ENCODE results near the gene CCDC14.
"Not testable (repeated sequence)": the region's sequence is repeated elsewhere in the genome, so short reads cannot be mapped to it uniquely, and the experiment has no call there.

The CCDC14 gene

DNA sequence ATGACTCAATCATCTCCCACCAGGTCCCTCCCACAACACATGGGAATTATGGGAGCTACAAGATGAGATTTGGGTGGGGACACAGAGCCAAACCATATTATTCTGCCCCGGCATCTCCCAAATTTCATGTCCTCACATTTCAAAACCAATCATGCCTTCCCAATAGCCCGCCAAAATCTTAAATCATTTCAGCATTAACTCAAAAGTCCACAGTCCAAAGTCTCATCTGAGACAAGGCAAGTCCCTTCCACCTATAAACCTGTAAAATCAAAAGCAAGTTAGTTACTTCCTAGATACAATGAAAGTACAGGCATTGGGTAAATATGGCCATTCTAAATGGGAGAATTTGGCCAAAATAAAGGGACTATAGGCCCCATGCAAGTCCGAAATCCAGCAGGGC is 70.9 kb downstream of the CCDC14 start:
- H3K36me3 Mint-ChIP-seq; DNase-seq (ENCODE audit: low spot score in 2 of 2); ATAC-seq; H3K4me1 Mint-ChIP-seq; H3K27ac Mint-ChIP-seq; H3K4me3 Mint-ChIP-seq: not testable (repeated sequence)
- H3K9me3 Mint-ChIP-seq = peaks cover 13% of the 10 kb centered on the region

DNA sequence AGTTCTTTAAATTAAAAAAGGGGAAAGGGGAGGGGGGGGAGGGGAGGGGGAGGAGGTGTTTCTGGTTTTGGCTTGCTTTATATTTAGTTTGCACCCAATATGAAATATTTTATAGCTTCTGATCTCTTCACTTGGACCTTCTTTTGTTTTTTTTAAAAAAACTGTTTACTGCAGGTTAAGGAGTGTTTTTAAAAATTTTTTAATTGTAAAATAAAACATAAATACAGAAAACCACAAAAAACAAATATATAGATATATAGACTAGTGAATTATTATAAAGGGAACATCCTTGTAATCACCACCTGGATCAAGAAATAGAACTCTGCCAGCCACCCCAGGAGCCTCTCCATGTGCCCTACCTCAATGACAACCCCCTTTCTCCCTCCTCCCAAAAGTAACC is 76.0 kb downstream of the CCDC14 start:
- H3K4me1 Mint-ChIP-seq = peaks cover 8% of the 10 kb centered on the region
- no peaks in the 10 kb centered on the region for H3K36me3 Mint-ChIP-seq

DNA sequence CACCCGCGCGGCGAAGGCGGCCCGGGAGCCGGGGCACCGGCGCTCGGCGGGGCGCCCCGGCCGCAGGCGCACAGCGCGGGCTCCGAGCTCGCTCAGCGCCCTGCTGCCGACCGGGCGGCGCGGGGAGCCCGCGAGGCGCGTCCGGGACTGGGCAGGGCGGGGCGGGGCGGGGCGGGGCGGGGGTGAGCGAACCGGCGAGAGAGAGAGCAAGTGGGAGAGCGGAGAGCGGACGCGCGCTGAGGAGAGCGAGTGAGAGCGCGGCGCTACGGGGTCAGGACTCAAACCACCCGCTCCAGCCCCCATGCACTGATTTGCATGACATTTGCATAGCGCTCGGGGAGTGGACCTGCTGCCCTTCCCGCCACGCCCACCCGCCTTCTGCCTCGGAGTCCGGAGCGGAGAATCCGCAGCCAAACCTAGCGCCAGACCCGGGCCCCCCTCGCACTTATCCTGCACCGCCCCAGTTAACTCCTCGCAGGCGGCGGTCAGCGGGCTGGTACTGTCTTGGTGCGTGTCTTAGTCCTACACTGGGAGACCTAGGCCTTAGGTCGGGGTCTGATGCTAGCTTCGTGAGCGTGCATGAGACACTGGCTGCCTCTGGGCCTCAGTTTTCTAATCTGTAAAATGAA is 76.7 kb downstream of the CCDC14 start, which contains the start of gene MYLK:
TSS of gene MYLK (minus strand) at position 130 of the 629 bp plus-strand sequence. CDS start 90,491 bp downstream, outside the sequence.
- H3K9me3 Mint-ChIP-seq = no peaks in the 10 kb centered on the region
- H3K4me1 Mint-ChIP-seq = peaks cover 8% of the 10 kb centered on the region
- peak in 1 of 2 donors; percentile 57 for DNase-seq (ENCODE audit: low spot score in 2 of 2)
- H3K36me3 Mint-ChIP-seq = no peaks in the 10 kb centered on the region
- no peak within 1 kb of the TSS for H3K27ac Mint-ChIP-seq
- H3K4me3 Mint-ChIP-seq = peak within 1 kb of the TSS; percentile 45
- ATAC-seq = peak; percentile 85

More for the DNA sequence above, 76.0 kb downstream of the CCDC14 start:
- DNase-seq (ENCODE audit: low spot score in 2 of 2) (no peak), ATAC-seq (no peak)
- H3K9me3 Mint-ChIP-seq = no peaks in the 10 kb centered on the region
- H3K4me3 Mint-ChIP-seq = peak overlapping the region; percentile 45
- no peak overlapping the region for H3K27ac Mint-ChIP-seq

DNA sequence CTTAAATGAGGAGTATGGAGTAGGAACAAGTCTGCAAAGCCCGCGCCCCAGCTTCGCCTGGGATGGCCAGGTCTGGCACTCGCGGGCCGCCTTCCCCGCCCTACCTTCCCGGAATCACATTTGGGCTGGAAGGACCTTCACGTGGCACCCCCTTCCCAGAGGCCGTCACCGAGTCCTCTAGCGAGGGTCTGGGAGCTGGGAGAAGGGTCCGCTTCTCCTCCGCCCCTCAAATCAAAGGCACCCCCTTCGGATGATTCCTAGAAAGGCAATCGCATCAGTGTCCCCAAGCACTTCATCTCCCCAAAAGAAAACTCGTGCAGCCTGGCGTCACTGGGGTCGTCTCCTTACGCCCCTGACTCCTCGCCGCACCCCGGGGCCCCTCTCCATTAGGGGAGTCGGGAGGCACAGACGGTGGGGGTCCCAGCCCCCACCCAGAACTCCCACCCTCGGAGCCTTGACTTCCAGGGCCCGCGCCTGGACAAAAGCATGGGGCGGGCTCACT is 77.3 kb downstream of the CCDC14 start:
- DNase-seq (ENCODE audit: low spot score in 2 of 2) (no peak), ATAC-seq (no peak)
- no peaks in the 10 kb centered on the region for H3K9me3 Mint-ChIP-seq
- peak overlapping the region; percentile 45 for H3K4me3 Mint-ChIP-seq
- H3K27ac Mint-ChIP-seq = no peak overlapping the region
- peaks cover 8% of the 10 kb centered on the region for H3K4me1 Mint-ChIP-seq
- H3K36me3 Mint-ChIP-seq = no peaks in the 10 kb centered on the region

DNA sequence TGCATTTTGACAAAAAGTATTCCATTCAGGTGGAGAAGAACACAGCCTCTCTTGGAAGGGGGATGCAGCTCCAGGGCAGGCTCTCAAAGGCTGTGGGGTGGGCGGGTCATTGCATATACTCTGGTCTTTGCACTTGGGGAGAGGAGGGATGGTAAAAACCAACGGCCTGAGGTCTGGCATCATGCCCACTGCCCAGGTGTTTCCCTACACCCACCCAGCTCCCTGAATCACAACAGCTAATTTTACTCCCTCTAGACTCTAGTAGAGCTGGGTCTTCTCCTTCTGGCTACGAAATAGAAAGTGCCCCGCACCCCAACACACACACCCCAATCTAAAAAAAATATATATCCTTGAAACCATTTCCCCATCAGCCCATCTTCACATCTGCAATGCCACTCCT is 77.9 kb downstream of the CCDC14 start:
- H3K9me3 Mint-ChIP-seq = no peaks in the 10 kb centered on the region
- no peak overlapping the region for H3K27ac Mint-ChIP-seq
- no peak for DNase-seq (ENCODE audit: low spot score in 2 of 2)
- no peaks in the 10 kb centered on the region for H3K36me3 Mint-ChIP-seq
- ATAC-seq = no peak
- peaks cover 8% of the 10 kb centered on the region for H3K4me1 Mint-ChIP-seq
- peak overlapping the region; percentile 45 for H3K4me3 Mint-ChIP-seq

DNA sequence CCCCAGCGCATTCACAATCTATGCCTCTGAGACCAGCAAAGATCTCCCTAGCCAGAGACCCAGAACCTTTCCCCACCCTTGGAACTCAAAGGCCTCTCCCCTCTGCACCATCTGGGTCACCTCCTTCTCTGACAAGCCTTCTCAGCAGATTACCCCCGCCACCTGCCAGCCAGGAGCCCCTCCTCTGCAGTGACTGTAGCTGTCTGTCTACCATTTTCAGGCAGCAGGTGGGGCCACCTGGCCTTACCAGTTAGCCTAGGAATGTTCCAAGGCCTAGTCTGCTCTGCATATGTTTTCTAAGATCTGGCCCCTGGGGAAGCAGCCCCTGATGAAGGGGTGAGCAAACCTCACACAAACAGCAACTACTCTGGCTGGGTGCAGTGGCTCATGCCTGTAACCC is 79.3 kb downstream of the CCDC14 start:
- Mint-ChIP-seq H3K27ac (no peak overlapping the region), H3K9me3 (no peaks in the 10 kb centered on the region), H3K4me1 (peaks cover 8% of the 10 kb centered on the region), H3K36me3 (no peaks in the 10 kb centered on the region), H3K4me3 (no peak overlapping the region)
- ATAC-seq (no peak), DNase-seq (ENCODE audit: low spot score in 2 of 2) (no peak)

DNA sequence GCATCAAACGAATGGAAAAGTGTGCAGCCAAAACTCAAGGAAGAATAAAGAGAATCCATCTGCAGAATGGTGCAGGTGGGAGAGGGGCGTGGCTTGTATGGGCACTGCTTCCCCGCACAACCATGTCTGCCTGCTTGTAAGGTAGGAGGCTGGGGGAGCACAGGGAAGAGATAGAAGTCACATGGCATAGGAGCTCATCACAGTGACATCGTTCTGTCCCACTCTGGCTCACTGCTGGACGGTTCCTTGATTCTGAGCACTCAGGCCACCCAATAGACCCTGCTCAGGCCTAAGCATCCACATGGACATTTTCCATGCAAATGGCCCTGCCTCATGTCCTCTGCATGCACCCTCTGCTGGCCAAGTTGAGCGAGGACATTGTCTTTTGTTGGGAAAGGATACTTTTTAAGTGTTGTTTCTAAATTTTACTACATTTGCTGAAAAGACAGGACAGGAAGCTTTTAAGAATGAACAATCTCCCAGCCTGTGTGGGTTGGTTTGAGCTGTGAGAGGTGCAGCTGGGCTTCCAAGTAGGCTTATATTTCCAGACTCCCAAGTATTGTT is 79.9 kb downstream of the CCDC14 start:
- Mint-ChIP-seq H3K36me3 (no peaks in the 10 kb centered on the region), H3K4me3 (no peak overlapping the region), H3K27ac (no peak overlapping the region), H3K4me1 (peaks cover 8% of the 10 kb centered on the region), H3K9me3 (no peaks in the 10 kb centered on the region)
- DNase-seq (ENCODE audit: low spot score in 2 of 2) = no peak
- ATAC-seq = no peak

DNA sequence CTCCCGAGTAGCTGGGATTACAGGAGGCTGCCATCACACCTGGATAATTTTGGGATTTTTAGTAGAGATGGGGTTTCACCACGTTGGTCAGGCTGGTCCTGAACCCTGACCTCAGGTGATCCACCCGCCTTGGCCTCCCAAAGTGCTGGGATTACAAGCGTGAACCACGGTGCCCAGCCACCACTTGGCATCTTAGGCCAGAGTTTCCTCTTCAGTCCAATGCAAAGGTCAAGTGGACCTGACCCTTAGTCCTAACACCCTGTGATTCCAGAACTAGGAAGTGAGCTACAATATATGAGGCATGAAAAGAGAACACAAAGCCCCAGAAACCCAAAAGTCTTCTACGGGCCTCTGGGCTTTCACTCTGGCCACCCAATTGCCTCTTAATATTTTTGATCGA is 82.2 kb downstream of the CCDC14 start:
- H3K4me1 Mint-ChIP-seq = peaks cover 8% of the 10 kb centered on the region
- no peaks in the 10 kb centered on the region for H3K36me3 Mint-ChIP-seq
- DNase-seq (ENCODE audit: low spot score in 2 of 2) (no peak), ATAC-seq (no peak)
- H3K4me3 Mint-ChIP-seq = no peak overlapping the region
- H3K27ac Mint-ChIP-seq = no peak overlapping the region
- H3K9me3 Mint-ChIP-seq = no peaks in the 10 kb centered on the region

DNA sequence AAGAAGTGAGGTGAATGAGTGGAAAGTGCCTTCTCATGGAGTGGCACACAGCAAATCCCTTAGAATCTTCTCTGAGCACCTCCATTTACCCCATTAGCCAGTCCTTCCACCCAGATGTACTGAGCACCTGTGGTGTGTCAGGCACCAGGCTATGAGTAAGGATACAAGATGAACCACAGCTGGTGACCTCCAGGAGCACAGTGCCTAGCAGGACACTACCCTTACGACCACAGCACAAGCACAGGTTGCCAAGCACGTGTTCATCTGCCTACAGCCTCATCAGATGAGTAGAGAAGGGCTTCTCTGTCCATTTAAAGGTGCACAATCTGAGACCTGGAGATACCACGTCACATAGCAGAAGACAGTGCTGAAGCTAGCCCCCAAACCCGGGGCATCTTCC is 83.1 kb downstream of the CCDC14 start:
- no peaks in the 10 kb centered on the region for H3K36me3 Mint-ChIP-seq
- H3K9me3 Mint-ChIP-seq = no peaks in the 10 kb centered on the region
- H3K4me1 Mint-ChIP-seq = no peaks in the 10 kb centered on the region

DNA sequence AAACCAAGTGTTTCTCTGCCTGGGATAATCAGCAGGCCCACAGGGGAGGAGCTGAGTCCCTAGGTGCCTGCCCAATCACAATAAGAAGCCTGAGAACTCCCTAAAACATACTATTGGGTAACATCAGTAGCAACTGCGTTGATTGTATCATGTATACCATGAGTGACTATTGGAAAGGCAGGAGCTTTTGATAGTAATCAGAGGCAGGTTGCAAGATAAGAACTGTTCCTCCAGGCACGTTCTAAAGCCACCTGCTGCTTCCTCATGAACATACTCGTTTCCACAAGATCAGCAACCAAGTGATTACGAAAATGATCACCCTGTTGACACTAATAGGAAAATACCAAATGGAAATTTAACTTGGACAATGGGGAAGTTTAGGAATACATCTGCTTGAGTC is 83.6 kb downstream of the CCDC14 start:
- Mint-ChIP-seq H3K4me1 (no peaks in the 10 kb centered on the region), H3K36me3 (no peaks in the 10 kb centered on the region), H3K4me3 (no peak overlapping the region), H3K9me3 (no peaks in the 10 kb centered on the region), H3K27ac (no peak overlapping the region)
- no peak for ATAC-seq
- no peak for DNase-seq (ENCODE audit: low spot score in 2 of 2)

More for the DNA sequence above, 83.1 kb downstream of the CCDC14 start:
- ATAC-seq = peak; percentile 29
- no peak overlapping the region for H3K4me3 Mint-ChIP-seq
- no peak overlapping the region for H3K27ac Mint-ChIP-seq
- no peak for DNase-seq (ENCODE audit: low spot score in 2 of 2)

DNA sequence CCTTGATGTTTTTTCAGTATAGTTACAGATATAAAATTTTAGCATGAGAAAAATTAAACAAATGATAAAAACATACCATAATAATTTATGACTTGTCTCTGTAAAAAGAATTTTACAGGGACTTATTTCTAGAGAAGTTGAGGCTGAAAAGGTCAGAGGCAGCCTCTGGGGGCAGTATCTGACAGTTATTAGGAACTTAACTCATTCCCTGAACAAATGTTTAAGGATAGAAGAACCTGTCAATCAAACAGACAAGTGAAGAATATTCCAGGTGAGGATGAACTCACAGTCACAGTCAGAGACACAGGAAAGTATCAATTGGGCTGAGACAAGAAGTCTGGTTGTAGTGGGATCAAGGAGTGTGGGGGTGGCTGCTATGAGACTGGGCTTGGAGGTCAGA is 84.2 kb downstream of the CCDC14 start:
- ATAC-seq (no peak), DNase-seq (ENCODE audit: low spot score in 2 of 2) (no peak)
- H3K4me3 Mint-ChIP-seq = no peak overlapping the region
- no peaks in the 10 kb centered on the region for H3K4me1 Mint-ChIP-seq
- H3K36me3 Mint-ChIP-seq = no peaks in the 10 kb centered on the region
- no peaks in the 10 kb centered on the region for H3K9me3 Mint-ChIP-seq
- H3K27ac Mint-ChIP-seq = no peak overlapping the region

DNA sequence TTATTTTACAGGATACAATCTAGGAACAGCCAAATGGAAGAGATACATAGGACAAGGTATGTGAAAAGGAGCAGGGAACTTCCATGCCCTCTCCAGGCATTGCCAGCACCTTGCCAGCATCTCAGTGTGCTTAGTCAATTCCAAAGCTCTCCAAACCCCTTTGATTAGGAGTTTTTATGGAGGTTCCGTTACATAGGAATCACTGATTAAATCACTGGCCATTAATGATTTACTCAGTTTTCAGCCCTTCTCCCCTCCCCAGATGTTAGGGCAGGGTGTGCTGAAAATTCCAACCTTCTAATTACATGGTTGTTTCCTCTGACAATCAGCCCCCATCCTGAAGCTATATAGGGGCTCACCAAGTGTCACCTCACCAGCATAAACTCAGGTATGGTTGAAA is 88.4 kb downstream of the CCDC14 start:
- H3K27ac Mint-ChIP-seq = no peak overlapping the region
- no peak for DNase-seq (ENCODE audit: low spot score in 2 of 2)
- H3K4me3 Mint-ChIP-seq = no peak overlapping the region
- H3K9me3 Mint-ChIP-seq = no peaks in the 10 kb centered on the region
- H3K4me1 Mint-ChIP-seq = no peaks in the 10 kb centered on the region
- ATAC-seq = no peak
- no peaks in the 10 kb centered on the region for H3K36me3 Mint-ChIP-seq

DNA sequence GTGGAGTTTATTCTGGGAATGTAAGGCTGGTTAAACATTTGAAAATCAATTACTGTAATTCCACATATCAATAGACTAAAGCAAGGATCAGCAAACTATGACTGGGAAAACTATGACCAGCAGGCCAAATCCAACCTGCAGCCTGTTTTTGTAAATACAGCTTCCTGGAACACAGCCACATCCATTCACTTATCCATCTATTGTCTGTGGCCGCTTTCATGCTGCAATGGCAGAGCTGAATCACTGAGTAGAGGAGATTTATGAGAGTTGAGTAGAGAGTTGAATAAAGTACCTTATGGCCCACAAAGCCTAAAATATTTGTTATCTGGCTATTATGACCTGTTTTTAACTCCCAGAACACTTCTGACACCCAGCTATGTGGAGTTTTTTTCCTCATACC is 89.1 kb downstream of the CCDC14 start:
- Mint-ChIP-seq H3K4me1 (no peaks in the 10 kb centered on the region), H3K9me3 (no peaks in the 10 kb centered on the region), H3K27ac (no peak overlapping the region), H3K4me3 (no peak overlapping the region), H3K36me3 (no peaks in the 10 kb centered on the region)
- DNase-seq (ENCODE audit: low spot score in 2 of 2) (no peak), ATAC-seq (no peak)

DNA sequence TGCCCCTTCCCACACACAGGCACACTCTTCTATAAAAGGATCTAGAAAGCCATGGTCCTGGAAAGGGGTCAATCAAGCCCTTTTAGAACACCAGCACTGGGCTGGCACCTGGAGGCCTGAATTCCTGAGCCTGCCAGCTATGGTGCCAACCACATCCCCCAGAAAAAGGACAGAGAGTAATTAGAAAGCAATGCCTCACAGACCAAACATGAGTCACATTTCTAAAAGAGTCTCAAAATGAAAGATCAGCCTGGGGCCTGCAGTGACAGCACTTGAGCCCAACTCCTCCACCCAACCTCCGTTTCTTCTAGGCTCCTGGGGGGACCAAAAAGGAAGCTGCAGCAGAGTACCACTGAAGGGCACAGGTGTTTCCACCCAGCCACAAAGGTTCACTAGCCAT is 91.0 kb downstream of the CCDC14 start:
- ATAC-seq (peak; percentile 78), DNase-seq (ENCODE audit: low spot score in 2 of 2) (no peak)
- no peaks in the 10 kb centered on the region for H3K9me3 Mint-ChIP-seq

DNA sequence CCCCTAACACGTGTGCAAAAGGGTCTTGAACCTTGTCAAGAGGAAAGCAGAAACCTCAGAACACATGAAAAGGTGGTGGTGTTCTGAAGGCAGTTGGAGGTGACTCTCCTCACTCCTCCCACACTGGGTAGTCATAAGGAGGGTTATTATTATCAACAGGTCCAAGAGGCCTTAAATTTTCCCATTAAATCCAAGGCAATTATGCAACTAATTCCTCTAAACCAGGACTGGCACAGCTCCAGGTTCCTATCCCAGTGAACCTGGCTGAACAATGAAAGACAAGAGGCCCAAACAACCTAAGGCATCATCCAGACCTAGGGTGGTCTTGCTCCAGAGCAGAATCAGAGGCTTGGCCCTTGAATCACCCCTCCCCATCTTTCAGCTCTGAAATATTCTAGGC is 91.9 kb downstream of the CCDC14 start:
- Mint-ChIP-seq H3K4me1 (no peaks in the 10 kb centered on the region), H3K36me3 (no peaks in the 10 kb centered on the region)
- ATAC-seq = no peak

More for the DNA sequence above, 91.0 kb downstream of the CCDC14 start:
- Mint-ChIP-seq H3K4me3 (no peak overlapping the region), H3K36me3 (no peaks in the 10 kb centered on the region), H3K4me1 (no peaks in the 10 kb centered on the region), H3K27ac (no peak overlapping the region)

DNA sequence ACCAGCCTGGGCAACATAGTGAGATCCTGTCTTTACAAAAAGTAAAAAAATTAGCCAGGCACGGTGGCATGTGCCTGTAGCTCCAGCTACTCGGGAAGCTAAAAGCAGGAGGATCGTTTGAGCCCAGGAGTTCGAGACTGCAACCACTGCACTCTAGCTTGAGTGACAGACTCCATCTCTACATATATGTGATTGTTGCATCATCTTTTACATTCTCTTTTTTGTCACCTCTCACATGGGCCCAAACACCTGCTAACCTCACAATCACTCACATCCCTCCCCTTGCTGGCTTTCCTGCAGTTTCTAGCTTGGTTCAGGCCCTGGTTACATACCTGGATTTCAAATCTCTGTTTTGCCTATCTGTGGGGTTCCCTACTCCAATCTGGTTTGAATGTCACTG is 96.3 kb downstream of the CCDC14 start:
- DNase-seq (ENCODE audit: low spot score in 2 of 2) (no peak), ATAC-seq (no peak)
- H3K4me3 Mint-ChIP-seq = no peak overlapping the region
- H3K9me3 Mint-ChIP-seq = no peaks in the 10 kb centered on the region
- H3K4me1 Mint-ChIP-seq = no peaks in the 10 kb centered on the region
- H3K27ac Mint-ChIP-seq = no peak overlapping the region
- no peaks in the 10 kb centered on the region for H3K36me3 Mint-ChIP-seq

More for the DNA sequence above, 91.9 kb downstream of the CCDC14 start:
- Mint-ChIP-seq H3K27ac (no peak overlapping the region), H3K4me3 (no peak overlapping the region), H3K9me3 (no peaks in the 10 kb centered on the region)
- DNase-seq (ENCODE audit: low spot score in 2 of 2) = no peak
